GM12878 (cell line): ENCODE data around the gene MXI1. TPM values are rescaled to one million over a fixed set of nuclear protein-coding genes. Genes with fewer than 3 reads are reported as not detected.

Experiments used
- ATAC-seq: fragments of 200-7000 bp; cut with Tn5 transposase; 3 replicates; pipeline ENCODE4 v1.9.1; 2020; ENCODE audit warnings: mild to moderate bottlenecking, moderate library complexity
- BruUV-seq: library from RNA; stranded (reverse); fragments of 400-500 nt; replicated peaks from 2 replicates; lab custom pipeline; 2021; lab: Mats Ljungman, UMichigan
- CTCF ChIA-PET: fragments of 300-600 bp; sonication (Branson Sonifier 250); formaldehyde crosslinking; extraction: SDS; loops from one replicate; lab custom pipeline; 2021; ENCODE audit warnings: inconsistent platforms; lab: Yijun Ruan, JAX
- POLR2A ChIA-PET: fragments of 350-600 bp; formaldehyde crosslinking; extraction: SDS; loops from one replicate; lab custom pipeline; 2021; ENCODE audit warnings: inconsistent platforms; lab: Charles Lee
- RAD21 ChIA-PET: fragments of 300-600 bp; sonication (Branson Sonifier 250); formaldehyde crosslinking; loops from one replicate; lab custom pipeline; 2023; ENCODE audit warnings: antibody characterized with exemption; ENCODE audit not compliant: unreplicated experiment; lab: Charles Lee
- SMC1A ChIA-PET: fragments of 300-600 bp; sonication (Branson Sonifier 250); formaldehyde crosslinking; loops from one replicate; lab custom pipeline; 2023; ENCODE audit not compliant: unreplicated experiment, uncharacterized antibody; lab: Charles Lee
- DNase-seq: peaks from one replicate; pipeline ENCODE4 v3.0.0-alpha.2; 2011; ENCODE audit warnings: low read depth, low spot score
- FAIRE-seq: peaks from 3 replicates; lab custom pipeline; 2011; peaks lifted over from hg19 to GRCh38; lab: Jason Lieb, UNC
- H2AFZ ChIP-seq: 2 replicates; pipeline ENCODE4 v1.6.0; 2011; ENCODE audit warnings: low read depth, low read length, control low read depth; ENCODE audit not compliant: control insufficient read depth
- H3K27ac ChIP-seq: 2 replicates; pipeline ENCODE4 v1.5.1; 2011; ENCODE audit warnings: control low read depth; ENCODE audit not compliant: control insufficient read depth, insufficient read depth
- H3K27me3 ChIP-seq, 2 experiments: replicated peaks in 1 of 2; 2 replicates each; pipeline versions ENCODE4 v1.6.0 to v1.6.1; 2011; ENCODE audit warnings: low read length in 1 of 2; ENCODE audit not compliant: control insufficient read depth in 2 of 2, insufficient read depth in 2 of 2
- H3K36me3 ChIP-seq, 2 experiments: 2 replicates each; pipeline ENCODE4 v1.5.1; 2011; ENCODE audit warnings: low read length in 1 of 2; ENCODE audit not compliant: control insufficient read depth in 2 of 2, insufficient read depth in 2 of 2
- H3K4me1 ChIP-seq: 2 replicates; pipeline ENCODE4 v1.6.1; 2011; ENCODE audit warnings: mild to moderate bottlenecking, low read length, moderate library complexity, mixed read lengths; ENCODE audit not compliant: control insufficient read depth, insufficient read depth
- H3K4me2 ChIP-seq: 2 replicates; pipeline ENCODE4 v1.6.0; 2011; ENCODE audit warnings: control low read depth; ENCODE audit not compliant: control insufficient read depth, insufficient read depth
- H3K4me3 ChIP-seq: fragments of 200-600 bp; sonication (generic); 2 replicates; pipeline ENCODE4 v1.5.1; 2016
- H3K79me2 ChIP-seq: 2 replicates; pipeline ENCODE4 v1.6.0; 2011; ENCODE audit warnings: low read length; ENCODE audit not compliant: control insufficient read depth, insufficient read depth
- H3K9ac ChIP-seq: 2 replicates; pipeline ENCODE4 v1.8.0; 2011; ENCODE audit warnings: low read length, control low read depth, mixed read lengths; ENCODE audit not compliant: control insufficient read depth, insufficient read depth
- H3K9me3 ChIP-seq: replicated peaks from 3 replicates; pipeline ENCODE4 v1.5.1; 2011; ENCODE audit warnings: mild to moderate bottlenecking, low read length; ENCODE audit not compliant: control insufficient read depth, insufficient read depth
- H4K20me1 ChIP-seq: 2 replicates; pipeline ENCODE4 v1.6.0; 2011; ENCODE audit not compliant: control insufficient read depth, insufficient read depth
- CTCF ChIP-seq, 3 experiments: IDR thresholded peaks in 2 of 3; conservative IDR thresholded peaks in 1 of 3; 2 replicates each; pipeline ENCODE4 v1.5.1; 2011; ENCODE audit warnings: low read depth in 3 of 3, low read length in 3 of 3, mild to moderate bottlenecking in 3 of 3, control low read depth in 2 of 3, moderate library complexity in 2 of 3, inconsistent platforms in 1 of 3, mixed read lengths in 1 of 3; ENCODE audit not compliant: control insufficient read depth in 2 of 3, insufficient read depth in 1 of 3; ENCODE audit errors: extremely low read depth in 1 of 3
- IKZF1 ChIP-seq: fragments of 450-650 bp; conservative IDR thresholded peaks from 2 replicates; pipeline ENCODE4 v1.6.1; 2017; ENCODE audit warnings: antibody characterized with exemption, mild to moderate bottlenecking
- YBX1 ChIP-seq: fragments of 450-650 bp; IDR thresholded peaks from 2 replicates; pipeline ENCODE4 v1.6.1; 2016; ENCODE audit warnings: antibody characterized with exemption
- YY1 ChIP-seq: IDR thresholded peaks from 2 replicates; pipeline ENCODE4 v1.6.1; 2011; ENCODE audit warnings: low read depth, mild to moderate bottlenecking, low read length
- WGBS: methylation state at CpG from one replicate; pipeline ENCODE4 v1.1.6; 2016; ENCODE audit warnings: low lambda C conversion rate; ENCODE audit not compliant: insufficient replicate concordance, insufficient coverage; ENCODE audit errors: missing lambda C conversion rate; 5-methylcytosine and 5-hydroxymethylcytosine counted together
- in situ Hi-C: fragments of 300-500 bp; cut with MboI; formaldehyde crosslinking; loops from 9 replicates; pipeline ENCODE4 v1.14.3; 2018; ENCODE audit warnings: mixed read lengths
- intact Hi-C: fragments of 100-400 bp; cut with micrococcal nuclease; formaldehyde crosslinking; loops from one replicate; pipeline ENCODE4 v1.14.2; 2022; ENCODE audit not compliant: unreplicated experiment
- polyA plus RNA-seq, 11 experiments: library from polyadenylated mRNA; depleted of rRNA in 4 of 11; unstranded in 6 of 11; stranded (reverse) in 5 of 11; fragments of >200 nt; fragmentation: Nextera tagmentation in 4 of 11; fragmentation: Illumina TruSeq in 1 of 11; extraction: Ambion mirVana in 4 of 11; extraction: Trizol in 1 of 11; gene quantifications; 1 replicate in 1 of 11; 2 replicates in 10 of 11; pipeline versions ENCODE4 v1.2.1 to v1.2.3, GENCODE V29; 2011 to 2016; ENCODE audit warnings: inconsistent platforms in 2 of 11, missing spikeins in 2 of 11, low read depth in 1 of 11
- total RNA-seq, 4 experiments: library from RNA; depleted of rRNA in 3 of 4; stranded (reverse); fragments of >200 nt in 3 of 4; fragmentation: Illumina TruSeq in 1 of 4; extraction: Trizol in 1 of 4; gene quantifications; 2 replicates each; pipeline versions ENCODE4 v1.2.1 to v1.2.3, GENCODE V29; 2013 to 2021

MXI1 gene
- total and polyA plus RNA-seq, 10 of the 15 experiments (the other 5 are each of a cell fraction or from before 2014, with no cell fraction given) = 0.23 to 8.0 (median 0.41) TPM

- TF ChIP-seq CTCF (IDR thresholded peaks at IDR 0.05 in 2 of 3, conservative IDR thresholded peaks at IDR 0.05 in 1 of 3; ENCODE audit: control insufficient read depth in 2 of 3, extremely low read depth in 1 of 3, insufficient read depth in 1 of 3, low read depth in 3 of 3, low read length in 3 of 3) (peak; percentile 61 to 83 (median 63)), YBX1 (0 out of 2 replicates have a peak, but pooled peaks have one; percentile 9)
Observed at GRCh38 chr10:110305767-110306451, 98.5 kb downstream of the MXI1 start (continued).

- WGBS = 0% methylated on average over 2 of the region's 2 CpGs
- in situ Hi-C loops = loop anchor here (10.0 to 25.0 kb wide), 2 partner anchors 368 to 1831 kb away; no protein-coding TSS in a partner anchor
- Histone ChIP-seq H2AFZ (peak overlapping the region; percentile 48), H3K9ac (no peak overlapping the region), H3K4me1 (peaks cover 7% of the 10 kb centered on the region; the same call in 1 of the 2 replicates), H3K27ac (no peak overlapping the region), H3K9me3 (no peaks in the 10 kb centered on the region), H4K20me1 (no peaks in the 10 kb centered on the region), H3K4me3 (no peak overlapping the region), H3K4me2 (no peak overlapping the region; the same call in 1 of the 2 replicates), H3K79me2 (peaks cover 35% of the 10 kb centered on the region), H3K27me3 (no peaks in the 10 kb centered on the region), H3K36me3 (peaks cover 0 to 2% of the 10 kb centered on the region in 2 experiments; a peak in 1 of 4 replicates)
- CTCF ChIA-PET = interaction anchor here (0.6 to 7.0 kb wide), 41 partner anchors 10 to 466 kb away, joined by 3 to 191 read pairs (median 5); partner anchors contain the start of gene SMC3
- no TSS peak for BruUV-seq
- ATAC-seq (no peak), DNase-seq (no peak), FAIRE-seq (no peak)
- RAD21 ChIA-PET = interaction anchor here (0.6 to 6.9 kb wide), 19 partner anchors 9 to 1293 kb away, joined by 3 to 151 read pairs (median 5); no protein-coding TSS in a partner anchor
- TF ChIP-seq IKZF1 (no peak), YY1 (no peak)
- SMC1A ChIA-PET = interaction anchor here (0.8 to 5.4 kb wide), 31 partner anchors 9 to 440 kb away, joined by 3 to 69 read pairs (median 5); no protein-coding TSS in a partner anchor
- intact Hi-C loops = loop anchor here (1.0 to 10.0 kb wide), 4 partner anchors 294 to 698 kb away; no protein-coding TSS in a partner anchor
- POLR2A ChIA-PET = interaction anchor here (0.6 to 1.9 kb wide), 8 partner anchors 17 to 265 kb away, joined by 3 to 10 read pairs (median 4); no protein-coding TSS in a partner anchor
Observed at GRCh38 chr10:110306452-110306768, 99.0 kb downstream of the MXI1 start.
